Keratinocyte (primary cell): ENCODE data around the gene GNA15.

Source experiments
- EZH2 ChIP-seq: IDR thresholded peaks from one replicate; pipeline ENCODE4 v1.6.1; 2012; ENCODE audit warnings: inconsistent platforms, mild to moderate bottlenecking, low read length, moderate library complexity
- TF ChIP-seq, protein P1 (sequence below), 3 experiments: IDR thresholded peaks in 1 of 3; conservative IDR thresholded peaks in 1 of 3; optimal IDR thresholded peaks in 1 of 3; 2 replicates in 2 of 3; 3 replicates in 1 of 3; pipeline versions ENCODE3 to v1.5.1; 2011; ENCODE audit warnings: low read length in 3 of 3, mild to moderate bottlenecking in 3 of 3, moderate library complexity in 2 of 3, control low read depth in 1 of 3, inconsistent platforms in 1 of 3; ENCODE audit not compliant: insufficient read depth in 2 of 3; ENCODE audit errors: extremely low read depth in 1 of 3

DNA sequence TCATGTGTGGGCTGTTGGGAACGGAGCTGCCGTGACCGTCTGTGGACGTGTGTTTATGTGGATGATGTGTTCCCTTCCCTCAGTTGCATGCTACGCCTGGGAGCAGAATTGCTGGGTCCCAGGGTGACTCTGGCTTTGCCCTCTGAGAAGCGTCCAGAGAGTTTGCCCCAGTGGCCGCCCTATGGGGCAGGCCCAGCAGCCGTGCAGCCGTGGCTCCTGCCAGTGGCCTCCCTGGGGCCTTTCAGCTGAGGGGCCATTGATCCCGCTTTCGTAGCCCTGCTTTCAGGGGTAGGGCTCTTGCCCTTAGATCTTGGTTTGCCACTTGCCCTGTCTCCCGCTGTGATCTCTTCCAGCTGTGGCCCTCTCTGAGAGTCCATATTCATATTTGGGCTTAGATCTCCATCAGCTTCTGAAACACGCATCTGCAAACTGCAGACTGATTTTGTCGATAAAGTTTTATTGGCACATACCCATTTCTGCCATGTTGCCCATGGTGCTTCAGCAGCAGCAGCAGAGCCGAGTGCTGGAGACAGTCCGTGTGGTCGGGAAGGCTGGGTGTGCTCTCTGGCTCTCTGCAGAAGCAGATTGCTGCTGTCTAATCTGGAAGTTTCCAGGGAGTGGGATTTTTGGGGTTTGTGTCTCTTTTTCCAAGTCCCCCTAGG, 24.1 kb upstream of the GNA15 start:
- TF ChIP-seq, protein P1, sequence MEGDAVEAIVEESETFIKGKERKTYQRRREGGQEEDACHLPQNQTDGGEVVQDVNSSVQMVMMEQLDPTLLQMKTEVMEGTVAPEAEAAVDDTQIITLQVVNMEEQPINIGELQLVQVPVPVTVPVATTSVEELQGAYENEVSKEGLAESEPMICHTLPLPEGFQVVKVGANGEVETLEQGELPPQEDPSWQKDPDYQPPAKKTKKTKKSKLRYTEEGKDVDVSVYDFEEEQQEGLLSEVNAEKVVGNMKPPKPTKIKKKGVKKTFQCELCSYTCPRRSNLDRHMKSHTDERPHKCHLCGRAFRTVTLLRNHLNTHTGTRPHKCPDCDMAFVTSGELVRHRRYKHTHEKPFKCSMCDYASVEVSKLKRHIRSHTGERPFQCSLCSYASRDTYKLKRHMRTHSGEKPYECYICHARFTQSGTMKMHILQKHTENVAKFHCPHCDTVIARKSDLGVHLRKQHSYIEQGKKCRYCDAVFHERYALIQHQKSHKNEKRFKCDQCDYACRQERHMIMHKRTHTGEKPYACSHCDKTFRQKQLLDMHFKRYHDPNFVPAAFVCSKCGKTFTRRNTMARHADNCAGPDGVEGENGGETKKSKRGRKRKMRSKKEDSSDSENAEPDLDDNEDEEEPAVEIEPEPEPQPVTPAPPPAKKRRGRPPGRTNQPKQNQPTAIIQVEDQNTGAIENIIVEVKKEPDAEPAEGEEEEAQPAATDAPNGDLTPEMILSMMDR (optimal IDR thresholded peaks at IDR 0.05 in 1 of 3, IDR thresholded peaks at IDR 0.05 in 1 of 3, conservative IDR thresholded peaks at IDR 0.05 in 1 of 3; ENCODE audit: extremely low read depth in 1 of 3, insufficient read depth in 2 of 3, low read length in 3 of 3), result no peak
- no peak for TF ChIP-seq EZH2
